HAP-1 (cell line): Measurements from ENCODE around the gene NPIPA8.
"Not testable (repeated sequence)": the region's sequence is repeated elsewhere in the genome, so short reads cannot be mapped to it uniquely, and the experiment has no call there.

ENCODE experiments used
- DNase-seq, 2 experiments: peaks; one replicate each; pipeline ENCODE4 v3.0.0-alpha.2; 2016 to 2020; ENCODE audit warnings: low spot score in 2 of 2
- H3K27me3 ChIP-seq: fragments of 250-450 bp; sonication (Bioruptor Pico); 2 replicates; pipeline ENCODE4 v1.5.1; 2020; ENCODE audit warnings: low read depth, mild to moderate bottlenecking, moderate library complexity
- H3K36me3 ChIP-seq: fragments of 250-450 bp; sonication (Bioruptor Pico); replicated peaks from 2 replicates; pipeline ENCODE4 v1.5.1; 2020; ENCODE audit warnings: mild to moderate bottlenecking
- H3K4me1 ChIP-seq: fragments of 250-450 bp; sonication (Bioruptor Pico); 2 replicates; pipeline ENCODE4 v1.5.1; 2020; ENCODE audit warnings: mild to moderate bottlenecking
- H3K4me3 ChIP-seq: fragments of 250-450 bp; sonication (Bioruptor Pico); 2 replicates; pipeline ENCODE4 v1.5.1; 2020; ENCODE audit warnings: mild to moderate bottlenecking, moderate library complexity
- H3K9me3 ChIP-seq: fragments of 250-450 bp; sonication (Bioruptor Pico); 2 replicates; pipeline ENCODE4 v1.5.1; 2020; ENCODE audit warnings: mild to moderate bottlenecking, moderate library complexity
- in situ Hi-C: fragments of 300-500 bp; cut with MboI; formaldehyde crosslinking; loops from 3 replicates; pipeline ENCODE4 v1.14.3; 2020; ENCODE audit warnings: low sequenced_read_pairs, inconsistent platforms, mixed read lengths

The NPIPA8 gene

DNA sequence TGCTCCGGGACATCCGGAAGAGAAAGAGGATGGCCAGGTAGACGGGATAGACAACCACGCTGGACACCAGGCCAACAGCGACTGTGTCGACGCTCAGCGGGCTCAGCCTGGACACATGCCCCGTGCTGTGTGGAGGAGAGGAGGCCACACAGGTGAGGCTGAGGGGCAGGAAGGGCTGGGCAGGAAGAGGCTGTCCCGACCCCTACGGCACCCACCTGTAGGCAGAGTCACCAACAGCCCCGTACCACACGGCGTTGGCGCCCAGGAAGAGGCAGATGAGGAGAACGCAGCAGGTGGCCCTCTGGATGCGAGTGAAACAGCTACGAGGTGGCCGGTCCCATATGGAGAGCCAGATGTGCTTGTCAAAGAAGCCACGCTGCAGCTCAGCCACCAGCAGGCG, at the start of gene NPIPA8:
Gene NPIPA8, minus strand, starts transcription at position 101 of the 400 bp plus-strand sequence. CDS start 4,074 bp downstream, outside the sequence.
- H3K36me3 ChIP-seq, in situ Hi-C loops, H3K4me3 ChIP-seq, H3K27me3 ChIP-seq, DNase-seq, H3K9me3 ChIP-seq, H3K4me1 ChIP-seq: not testable (repeated sequence)

DNA sequence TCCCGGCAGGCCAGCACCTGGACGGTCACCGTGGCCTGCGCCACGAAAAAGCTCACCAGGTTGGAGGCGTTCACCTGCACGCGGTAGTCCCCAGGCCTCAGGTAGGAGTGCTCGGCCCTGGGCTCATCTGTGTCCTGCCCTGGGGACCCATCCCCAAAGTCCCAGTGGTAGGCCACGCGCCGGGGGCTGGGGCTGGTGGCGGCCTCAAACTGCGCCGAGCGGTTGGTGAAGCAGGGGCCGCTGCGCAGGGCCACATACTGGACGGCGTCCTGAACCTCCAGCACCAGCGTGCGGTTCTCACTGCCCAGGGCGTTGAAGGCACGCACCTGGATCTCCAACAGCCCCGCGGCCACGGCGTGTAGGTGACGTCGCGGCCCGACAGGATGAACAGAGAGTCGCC, 48.7 kb upstream of the NPIPA8 start:
- DNase-seq, H3K27me3 ChIP-seq, H3K4me3 ChIP-seq, H3K36me3 ChIP-seq, in situ Hi-C loops, H3K9me3 ChIP-seq, H3K4me1 ChIP-seq: not testable (repeated sequence)

DNA sequence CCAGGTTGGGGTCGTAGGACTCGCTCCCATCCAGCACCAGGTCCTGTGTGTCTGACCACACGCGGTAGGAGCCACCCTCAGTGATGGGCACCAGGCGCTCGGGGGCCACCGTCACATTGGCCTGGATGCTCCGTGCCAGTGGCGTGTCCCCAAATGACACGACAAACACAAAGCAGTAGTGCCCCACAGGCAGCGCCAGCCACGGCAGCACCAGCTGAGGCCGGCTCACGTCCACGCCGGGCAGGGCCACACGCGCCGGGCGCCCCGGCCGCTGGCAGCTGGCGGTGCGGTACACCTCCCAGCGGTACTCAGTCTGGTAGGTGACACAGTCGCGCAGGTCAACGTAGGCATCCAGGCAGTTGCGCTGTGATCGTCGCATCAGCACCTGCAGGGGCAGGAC, 48.3 kb upstream of the NPIPA8 start:
- H3K9me3 ChIP-seq, H3K36me3 ChIP-seq, in situ Hi-C loops, H3K27me3 ChIP-seq, H3K4me1 ChIP-seq, H3K4me3 ChIP-seq, DNase-seq: not testable (repeated sequence)

DNA sequence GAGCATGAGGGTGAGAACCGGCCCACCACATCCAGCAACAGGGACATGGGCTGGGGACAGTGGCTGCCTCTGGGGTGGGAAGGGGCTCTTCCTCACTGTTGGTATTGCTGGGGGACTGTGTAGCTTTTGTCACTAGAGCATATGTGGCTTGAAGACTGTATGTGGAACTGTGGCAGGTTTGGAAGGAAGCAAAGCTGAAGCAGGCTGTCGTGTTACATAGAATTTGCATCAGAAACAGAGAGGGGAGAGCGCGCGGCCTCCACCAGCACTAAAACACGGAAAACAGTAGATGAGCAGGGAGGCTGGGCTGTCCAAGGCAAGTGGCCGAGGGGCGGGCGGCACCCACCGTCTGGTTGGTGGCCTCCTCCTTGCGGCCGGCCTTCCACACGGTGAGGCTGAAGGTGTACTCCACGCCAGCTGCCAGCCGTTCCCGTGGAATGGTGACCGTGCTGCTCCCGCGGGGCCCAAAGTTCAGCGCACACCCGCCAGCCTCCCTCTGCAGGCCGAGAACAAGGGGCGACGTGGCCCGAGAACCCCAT, 47.6 kb upstream of the NPIPA8 start:
- in situ Hi-C loops, result not testable (repeated sequence)

DNA sequence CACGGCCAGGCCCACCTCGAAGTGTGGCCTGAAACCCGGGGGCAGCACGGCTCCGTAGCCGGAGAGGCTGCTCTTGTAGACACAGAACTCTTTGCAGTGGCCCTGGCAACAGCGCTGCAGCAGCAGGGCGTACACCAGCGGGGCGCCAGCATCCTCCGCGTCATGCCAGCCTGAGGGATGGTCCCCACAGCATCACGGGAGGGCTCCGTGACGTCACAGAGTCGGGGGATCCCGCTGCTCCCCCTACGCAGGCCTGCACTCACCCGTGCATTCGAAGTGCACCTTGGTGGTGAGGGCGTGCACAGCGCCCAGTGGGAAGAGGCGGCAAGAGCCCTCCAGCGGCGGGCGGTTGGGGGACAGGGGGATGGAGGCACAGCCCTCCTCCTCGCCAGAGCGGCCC, 46.2 kb upstream of the NPIPA8 start:
- in situ Hi-C loops, H3K4me1 ChIP-seq, H3K4me3 ChIP-seq, H3K27me3 ChIP-seq, H3K9me3 ChIP-seq, DNase-seq, H3K36me3 ChIP-seq: not testable (repeated sequence)

More for the DNA sequence above, 47.6 kb upstream of the NPIPA8 start:
- H3K36me3 ChIP-seq, H3K27me3 ChIP-seq, H3K9me3 ChIP-seq, DNase-seq, H3K4me3 ChIP-seq, H3K4me1 ChIP-seq: not testable (repeated sequence)

GRCh38 chr16:18347742-18348141, 11.2 kb upstream of the NPIPA8 start:
- DNase-seq, H3K36me3 ChIP-seq, H3K4me1 ChIP-seq, H3K4me3 ChIP-seq, in situ Hi-C loops, H3K9me3 ChIP-seq, H3K27me3 ChIP-seq: not testable (repeated sequence)

DNA sequence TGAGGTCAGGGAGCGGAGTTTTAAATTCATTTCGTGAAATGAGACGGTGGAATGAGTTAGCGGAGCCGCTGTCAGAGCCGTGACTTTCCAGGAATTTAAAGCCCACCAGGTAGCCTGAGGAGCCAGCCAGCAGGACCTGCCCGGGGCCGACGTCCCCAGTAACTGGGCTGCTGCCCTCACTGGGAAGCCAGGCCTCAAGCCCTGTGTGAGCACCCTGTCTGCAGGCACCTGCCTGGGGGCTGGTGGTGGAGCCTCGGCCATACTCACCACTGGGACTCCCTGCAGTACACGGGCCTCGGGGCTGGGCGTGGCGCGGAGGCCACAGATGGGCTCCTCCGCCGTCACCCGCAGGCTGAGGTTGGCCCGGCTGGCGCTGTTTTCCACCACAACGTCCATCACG, 10.5 kb upstream of the NPIPA8 start:
- H3K9me3 ChIP-seq, H3K36me3 ChIP-seq, H3K4me3 ChIP-seq, H3K27me3 ChIP-seq, H3K4me1 ChIP-seq, DNase-seq, in situ Hi-C loops: not testable (repeated sequence)

GRCh38 chr16:18344634-18345033, 8.1 kb upstream of the NPIPA8 start:
- H3K4me1 ChIP-seq, H3K27me3 ChIP-seq, H3K4me3 ChIP-seq, H3K36me3 ChIP-seq, in situ Hi-C loops, H3K9me3 ChIP-seq, DNase-seq: not testable (repeated sequence)

DNA sequence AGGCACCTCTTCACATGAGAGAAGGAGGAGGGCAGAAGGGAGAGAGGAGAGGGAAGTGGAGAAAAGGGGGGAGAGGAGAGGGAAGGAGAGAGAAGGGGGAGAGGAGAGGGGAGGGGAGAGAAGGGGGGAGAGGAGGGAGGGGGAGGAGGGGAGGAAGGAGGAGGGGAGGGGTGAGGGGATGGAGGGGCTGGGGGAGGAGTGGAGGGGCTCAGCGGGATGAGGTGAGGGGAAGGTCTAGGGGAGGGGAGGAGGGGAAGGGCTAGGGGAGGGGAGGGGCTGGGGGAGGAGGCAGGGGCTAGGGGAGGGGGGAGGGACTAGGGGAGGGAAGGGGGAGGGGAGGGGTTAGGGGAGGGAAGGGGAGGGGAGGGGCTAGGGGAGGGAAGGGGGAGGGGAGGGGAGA, 5.5 kb upstream of the NPIPA8 start:
- H3K4me1 ChIP-seq, H3K36me3 ChIP-seq, H3K4me3 ChIP-seq, DNase-seq, H3K27me3 ChIP-seq, in situ Hi-C loops, H3K9me3 ChIP-seq: not testable (repeated sequence)

DNA sequence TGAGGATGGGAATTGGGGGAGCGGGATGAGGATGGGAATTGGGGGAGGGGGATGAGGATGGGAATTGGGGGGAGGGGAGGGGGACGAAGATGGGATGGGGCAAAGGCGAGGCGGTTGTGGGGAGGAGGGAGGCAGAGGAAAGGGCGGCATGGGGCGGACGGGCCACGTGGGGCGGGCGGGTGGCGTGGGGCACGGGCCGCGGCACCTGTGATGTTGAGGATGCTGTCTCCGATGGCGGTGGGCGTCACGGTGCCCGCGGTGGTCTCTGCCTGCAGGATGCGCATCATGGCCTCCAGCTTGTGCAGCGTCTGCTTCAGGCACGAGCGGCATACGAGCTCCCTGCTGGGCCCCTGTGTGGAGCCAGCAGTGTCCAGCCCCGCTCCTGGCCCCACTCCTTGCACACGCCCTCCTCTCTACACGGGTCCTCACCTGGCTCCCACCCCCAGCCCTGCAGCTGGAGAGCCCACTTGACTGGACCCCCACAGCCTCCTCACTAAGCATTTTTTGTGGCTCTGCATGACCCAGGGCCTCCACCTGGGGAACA, 5.0 kb upstream of the NPIPA8 start:
- H3K9me3 ChIP-seq, H3K4me1 ChIP-seq, in situ Hi-C loops, H3K4me3 ChIP-seq, DNase-seq, H3K27me3 ChIP-seq, H3K36me3 ChIP-seq: not testable (repeated sequence)

DNA sequence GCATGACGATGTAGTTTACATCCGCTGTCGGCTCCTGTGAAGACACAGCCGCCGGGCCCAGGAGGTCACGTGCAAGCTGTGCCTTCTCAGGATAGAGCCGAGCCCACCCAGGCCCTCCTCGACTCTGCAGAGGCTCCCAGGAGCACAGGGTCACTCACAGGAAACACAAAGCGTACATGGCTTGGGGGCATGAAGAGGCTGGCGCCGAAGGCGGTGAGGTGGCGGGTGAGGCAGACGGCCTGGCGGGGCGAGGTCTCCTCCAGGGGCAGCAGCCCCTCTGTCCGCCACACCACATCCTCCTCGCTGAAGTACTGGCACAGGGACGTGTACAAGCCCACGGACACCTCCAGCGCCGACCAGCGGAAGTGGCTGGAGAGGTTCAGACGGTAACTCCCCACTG, 2.7 kb upstream of the NPIPA8 start:
- in situ Hi-C loops, H3K9me3 ChIP-seq, H3K4me3 ChIP-seq, DNase-seq, H3K36me3 ChIP-seq, H3K4me1 ChIP-seq, H3K27me3 ChIP-seq: not testable (repeated sequence)

- in situ Hi-C loops, result not testable (repeated sequence)
Measured at GRCh38 chr16:18311811-18312210, 24.7 kb downstream of the NPIPA8 start.

GRCh38 chr16:18309159-18309558, 27.4 kb downstream of the NPIPA8 start:
- H3K4me1 ChIP-seq, in situ Hi-C loops, H3K27me3 ChIP-seq, DNase-seq, H3K4me3 ChIP-seq, H3K9me3 ChIP-seq, H3K36me3 ChIP-seq: not testable (repeated sequence)

More at GRCh38 chr16:18311811-18312210, 24.7 kb downstream of the NPIPA8 start:
- not testable (repeated sequence) for H3K4me1 ChIP-seq, H3K9me3 ChIP-seq, DNase-seq, H3K27me3 ChIP-seq, H3K36me3 ChIP-seq, H3K4me3 ChIP-seq

DNA sequence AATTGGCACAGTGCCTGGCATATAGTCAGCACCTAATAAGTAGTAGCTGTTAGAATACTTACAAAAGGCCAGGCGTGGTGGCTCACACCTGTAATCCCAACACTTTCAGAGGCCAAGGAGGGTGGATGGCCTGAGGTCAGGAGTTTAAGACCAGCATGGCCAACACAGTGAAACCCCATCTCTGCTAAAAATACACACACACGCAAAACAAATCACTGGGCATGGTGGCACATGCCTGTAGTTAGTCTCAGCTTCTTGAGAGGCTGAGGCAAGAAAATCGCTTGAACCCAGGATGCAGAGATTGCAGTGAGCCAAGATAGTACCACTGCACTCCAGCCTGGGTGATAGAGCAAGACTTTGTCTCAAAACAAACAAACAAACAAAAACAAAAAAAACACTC, 29.3 kb downstream of the NPIPA8 start:
- DNase-seq, H3K36me3 ChIP-seq, H3K9me3 ChIP-seq, H3K27me3 ChIP-seq, H3K4me1 ChIP-seq, in situ Hi-C loops, H3K4me3 ChIP-seq: not testable (repeated sequence)

DNA sequence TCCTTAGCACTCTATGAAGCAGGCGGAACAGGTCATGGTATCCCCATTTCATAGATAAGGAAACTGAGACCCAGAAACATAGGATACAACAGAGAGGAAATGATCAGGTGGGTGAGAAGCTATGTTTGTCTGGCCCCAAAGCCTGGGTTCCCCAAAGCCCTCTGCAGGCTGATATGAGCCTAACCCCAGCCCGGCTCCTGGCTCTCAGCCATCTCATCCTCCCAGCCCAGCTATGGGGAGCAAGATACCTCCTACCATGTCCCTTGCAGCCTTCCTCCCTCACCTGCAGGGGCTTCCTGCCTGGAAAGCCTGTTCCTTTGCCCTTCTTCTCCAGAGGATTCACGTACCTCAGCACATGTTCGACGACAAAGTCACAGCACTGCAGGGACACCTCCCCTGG, 30.5 kb downstream of the NPIPA8 start:
- H3K4me3 ChIP-seq, H3K36me3 ChIP-seq, H3K4me1 ChIP-seq, H3K9me3 ChIP-seq, DNase-seq, in situ Hi-C loops, H3K27me3 ChIP-seq: not testable (repeated sequence)
